Glomerular visceral epithelial cell (primary cell): ENCODE results near the gene ERF.
A peak's percentile ranks its signal among the peaks of the same experiment; 100 is the strongest.

Experiments used
- DNase-seq: peaks from one replicate; pipeline ENCODE4 v3.0.0-alpha.2; 2016; ENCODE audit errors: extremely low spot score

The ERF gene

GRCh38 chr19:42214810-42215485 is 40.0 kb downstream of the ERF start:
- no peak for DNase-seq

DNA sequence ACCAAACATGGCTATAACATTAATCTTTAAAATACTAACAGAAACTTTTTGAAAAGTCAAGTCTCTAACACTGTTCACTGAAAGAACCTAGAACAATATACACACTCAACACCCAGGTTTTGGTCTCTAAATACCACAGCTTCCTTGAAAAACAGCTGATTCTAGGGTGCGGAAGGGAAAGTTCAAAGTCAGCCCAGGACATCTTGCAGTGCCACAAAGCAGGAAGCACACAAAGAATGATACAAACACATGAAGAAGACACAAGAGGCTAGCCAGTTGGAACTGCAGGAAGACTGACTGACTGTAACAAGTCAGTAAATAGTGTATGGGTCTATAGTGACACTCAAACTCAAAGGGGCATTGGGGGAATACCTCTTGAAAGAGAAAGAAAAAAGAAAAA is 42.0 kb downstream of the ERF start:
- no peak for DNase-seq

GRCh38 chr19:42208612-42209011 is 46.3 kb downstream of the ERF start:
- no peak for DNase-seq

DNA sequence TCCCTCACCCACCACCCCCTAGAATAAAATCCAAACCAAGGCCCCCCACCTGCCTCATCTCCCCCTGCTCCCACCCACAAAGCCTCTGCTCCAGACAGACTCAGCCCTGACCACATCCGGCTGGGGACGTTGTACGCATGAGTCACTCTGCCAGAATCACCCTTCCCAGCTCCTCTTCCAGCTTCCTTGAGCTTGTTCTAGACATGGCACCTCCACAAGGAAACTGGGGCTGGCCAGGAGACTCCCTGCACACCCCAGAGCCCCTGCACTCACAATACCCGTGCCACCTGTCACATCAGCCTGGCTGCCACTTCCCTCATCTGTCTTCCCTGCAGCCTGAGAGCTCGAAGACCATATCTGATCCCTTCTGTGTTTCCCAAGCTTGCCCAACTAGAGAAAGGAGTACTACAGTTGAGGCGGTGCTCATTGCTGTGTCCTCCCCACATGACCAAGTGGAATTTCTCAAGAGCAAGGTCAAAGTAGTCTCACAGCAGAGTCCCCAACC is 47.1 kb downstream of the ERF start:
- peak; percentile 77 for DNase-seq

DNA sequence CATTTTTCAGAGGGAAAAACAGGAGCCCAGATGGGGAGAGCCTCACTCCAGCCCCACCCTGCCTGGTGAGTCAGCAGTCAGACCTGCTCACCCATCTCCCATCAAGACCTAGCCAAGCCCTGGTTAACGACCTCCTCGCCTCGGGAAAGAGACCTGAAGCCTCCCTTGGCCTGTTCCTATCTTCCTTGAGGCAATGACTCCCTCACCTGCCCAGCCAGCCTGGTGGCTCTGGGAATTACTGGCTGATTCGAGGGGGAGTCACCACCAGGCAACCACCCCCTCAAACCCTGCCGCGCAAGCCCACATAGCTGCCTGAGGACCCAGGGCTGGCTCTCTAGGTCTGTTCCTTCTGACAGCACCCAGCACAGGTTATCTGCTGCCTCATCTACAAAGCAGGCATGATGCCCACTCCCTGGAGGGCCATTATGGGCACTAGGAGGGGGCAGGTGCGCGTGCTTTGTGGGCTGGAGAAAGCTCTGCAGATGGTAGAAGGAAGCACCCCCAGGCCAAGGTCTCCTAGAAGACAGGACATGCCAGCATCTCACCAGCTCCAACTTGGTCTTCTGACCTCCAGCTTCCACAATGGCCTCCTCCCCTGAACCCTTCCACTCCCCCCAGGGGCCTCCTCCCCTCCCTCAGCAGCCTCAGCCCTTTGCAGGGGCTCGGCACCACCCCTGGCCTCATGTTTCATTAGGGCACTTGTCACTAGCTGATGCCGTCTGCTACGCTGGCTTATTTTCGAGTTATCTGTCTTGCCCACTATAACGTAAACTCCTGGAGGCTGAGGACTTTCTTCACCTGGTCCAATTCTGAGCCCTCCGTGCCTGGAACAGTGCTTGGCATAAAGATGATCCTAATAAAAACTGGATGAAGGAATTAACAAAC is 47.8 kb downstream of the ERF start:
- peak; percentile 58 for DNase-seq

DNA sequence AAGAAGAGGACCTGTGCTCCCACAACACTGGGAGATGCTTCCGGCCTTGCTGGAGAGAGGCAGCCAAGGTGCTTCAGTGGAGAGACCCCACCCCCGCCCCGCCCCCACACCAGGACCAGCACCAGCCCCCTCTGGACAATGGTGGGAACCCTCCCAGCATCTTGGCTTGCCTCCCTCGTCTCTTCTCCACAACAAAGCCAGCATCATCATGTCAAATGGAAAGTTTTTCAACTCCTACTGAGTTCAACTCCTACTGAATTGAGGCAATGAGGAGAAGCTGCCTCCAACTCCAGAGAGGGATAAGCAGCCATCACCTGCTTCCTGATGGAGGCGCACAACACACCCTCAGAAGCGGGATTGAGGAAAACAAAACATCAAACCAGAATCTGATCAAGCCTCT is 50.3 kb downstream of the ERF start:
- no peak for DNase-seq

GRCh38 chr19:42203700-42204099 is 51.2 kb downstream of the ERF start:
- DNase-seq: peak; percentile 41

GRCh38 chr19:42202290-42202880 is 52.5 kb downstream of the ERF start:
- DNase-seq: no peak

GRCh38 chr19:42201489-42202289 is 53.2 kb downstream of the ERF start:
- DNase-seq: no peak

DNA sequence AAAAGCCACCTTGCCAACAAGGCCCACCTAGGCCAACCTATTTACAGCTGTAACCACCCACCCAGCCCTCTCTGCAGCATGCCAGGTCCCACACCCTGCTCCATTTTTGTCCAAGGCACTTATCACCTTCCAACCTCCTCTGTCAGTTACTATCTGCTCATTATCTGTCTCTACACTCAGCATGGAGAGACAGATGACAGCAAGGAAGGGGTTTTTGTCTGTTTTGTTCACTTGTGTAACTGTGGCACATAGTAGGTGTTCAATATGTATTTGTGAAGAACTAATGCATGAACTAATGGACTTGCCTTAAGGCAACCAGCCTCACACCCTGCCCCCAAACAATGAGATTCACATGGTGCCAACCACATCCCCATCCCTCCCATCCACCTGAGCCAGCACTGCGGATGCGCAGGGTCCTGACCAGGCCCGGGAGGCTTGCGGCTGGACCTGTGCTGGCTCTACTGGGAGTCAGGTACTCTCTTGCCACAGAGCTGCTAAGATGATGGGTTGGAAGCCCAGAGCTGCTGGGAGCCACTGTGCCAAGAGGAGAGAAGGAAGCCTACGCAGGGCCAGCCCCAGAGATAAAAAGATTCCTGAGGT is 54.7 kb downstream of the ERF start:
- DNase-seq: no peak

DNA sequence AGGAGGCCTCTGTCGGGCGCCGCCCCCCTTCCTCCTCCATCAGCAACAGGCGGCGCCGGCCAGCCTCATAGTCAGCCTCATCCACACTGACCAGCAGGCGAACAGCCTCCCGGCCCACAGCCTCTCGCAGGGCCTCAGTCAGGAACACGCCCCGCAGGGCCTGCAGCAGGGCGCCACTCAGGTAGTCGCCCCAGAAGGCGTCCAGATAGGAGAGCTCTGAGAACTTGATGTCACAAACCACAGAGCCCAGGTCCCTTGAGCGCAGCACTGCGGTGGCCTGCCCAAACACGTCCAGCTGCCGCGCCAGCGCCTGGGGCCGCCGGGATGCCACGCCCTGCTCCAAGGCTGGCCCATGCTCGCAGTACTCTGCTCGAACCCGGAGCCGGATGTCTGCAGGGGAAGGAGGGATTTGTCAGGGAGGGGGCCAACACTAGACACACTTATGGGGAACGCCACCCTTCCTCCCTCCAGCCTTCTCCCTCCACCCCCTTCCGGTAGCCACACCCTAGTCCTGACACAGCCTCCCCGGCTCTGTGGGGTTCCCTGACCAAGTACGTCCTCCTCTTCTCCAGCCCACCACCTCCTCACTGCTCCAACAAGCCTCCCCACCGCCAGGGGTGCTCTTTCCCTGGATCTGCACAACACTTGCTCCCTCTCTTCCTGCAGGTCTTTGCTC is 55.4 kb downstream of the ERF start:
- DNase-seq: no peak

DNA sequence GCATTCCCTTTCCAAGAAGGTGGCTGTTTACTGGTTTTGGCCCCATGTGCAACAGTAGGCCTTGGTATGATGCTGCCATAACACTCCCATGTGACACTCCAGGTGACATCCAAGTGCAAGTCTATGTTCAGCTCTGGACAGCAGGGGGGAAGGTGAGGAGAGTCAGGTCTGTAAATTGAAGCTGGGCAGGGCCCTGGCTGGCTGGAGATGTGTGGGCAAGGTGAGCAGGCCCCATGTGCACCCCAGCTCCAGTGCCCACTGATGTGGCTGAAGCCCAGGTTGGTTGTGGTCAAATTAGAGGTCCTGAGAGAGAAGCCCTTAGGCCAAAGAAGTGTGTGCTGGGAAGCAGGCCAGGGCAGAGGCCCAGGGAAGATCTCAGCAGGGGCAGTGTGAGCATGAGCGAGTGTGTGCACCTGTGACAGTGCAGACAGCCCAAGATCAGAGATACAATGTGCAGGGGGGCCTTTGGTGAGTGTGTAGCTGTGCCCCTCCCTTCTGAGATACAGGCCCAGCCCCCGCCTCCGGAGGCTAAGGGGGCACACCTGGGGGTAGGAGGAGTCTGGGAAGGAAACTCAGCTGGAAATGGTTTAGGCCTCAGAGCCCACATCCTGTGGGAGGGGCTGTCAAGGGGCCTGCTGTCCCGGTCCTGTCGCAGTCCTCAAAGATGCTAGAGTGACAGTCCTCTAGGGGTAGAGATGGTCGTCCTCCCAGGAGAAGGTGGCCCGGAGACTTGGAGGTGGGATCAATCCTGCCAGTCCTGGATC is 56.1 kb downstream of the ERF start:
- DNase-seq: no peak
